Measurements from ENCODE around the gene SEMA3E.

GRCh38 chr7:83410989-83411591 lies 237.8 kb downstream of the SEMA3E start:
- TF ChIP-seq CTCF (IDR thresholded peaks at IDR 0.05; ENCODE audit: insufficient read depth, low read length, poor library complexity, severe bottlenecking) (peak; percentile 68), EZH2phosphoT487 (conservative IDR thresholded peaks at IDR 0.05; ENCODE audit: low read length) (no peak)
